Esophagus muscularis mucosa (tissue), 3 donors: ENCODE measurements around the gene KANSL3.

ENCODE experiments used
- POLR2A ChIP-seq: fragments of 450-650 bp; IDR thresholded peaks from one replicate; pipeline ENCODE4 v1.6.1; 2017; ENCODE audit warnings: antibody characterized with exemption, moderate library complexity, mild to moderate bottlenecking, low read depth
- TF ChIP-seq, protein P1 (sequence below), 3 experiments: fragments of 200-600 bp in 2 of 3; fragments of 450-650 bp in 1 of 3; sonication (generic) in 2 of 3; IDR thresholded peaks; one replicate each; pipeline ENCODE4 v1.5.1; 2017 to 2019; ENCODE audit warnings: antibody characterized with exemption in 3 of 3, mild to moderate bottlenecking in 2 of 3, moderate library complexity in 1 of 3

DNA sequence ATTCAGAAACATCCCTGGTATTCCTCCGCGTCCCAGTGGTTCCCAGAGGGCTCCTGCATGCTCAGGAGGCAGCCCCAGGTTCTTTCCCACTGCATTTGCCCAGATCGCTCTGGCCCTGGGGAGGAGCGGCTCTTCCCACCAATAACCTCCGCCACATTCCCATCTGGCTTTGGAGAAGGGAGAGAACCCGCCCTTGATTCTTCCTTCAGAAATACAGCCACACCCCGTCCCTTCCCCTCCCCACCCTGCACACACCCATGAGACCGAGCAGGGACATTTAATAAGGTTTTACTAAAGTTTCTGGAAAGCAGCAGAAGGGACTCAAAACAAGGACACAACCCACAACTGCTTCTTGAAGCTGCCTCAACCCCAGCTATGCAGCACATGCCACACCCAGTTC is 79.6 kb downstream of the KANSL3 start:
- TF ChIP-seq, protein P1, sequence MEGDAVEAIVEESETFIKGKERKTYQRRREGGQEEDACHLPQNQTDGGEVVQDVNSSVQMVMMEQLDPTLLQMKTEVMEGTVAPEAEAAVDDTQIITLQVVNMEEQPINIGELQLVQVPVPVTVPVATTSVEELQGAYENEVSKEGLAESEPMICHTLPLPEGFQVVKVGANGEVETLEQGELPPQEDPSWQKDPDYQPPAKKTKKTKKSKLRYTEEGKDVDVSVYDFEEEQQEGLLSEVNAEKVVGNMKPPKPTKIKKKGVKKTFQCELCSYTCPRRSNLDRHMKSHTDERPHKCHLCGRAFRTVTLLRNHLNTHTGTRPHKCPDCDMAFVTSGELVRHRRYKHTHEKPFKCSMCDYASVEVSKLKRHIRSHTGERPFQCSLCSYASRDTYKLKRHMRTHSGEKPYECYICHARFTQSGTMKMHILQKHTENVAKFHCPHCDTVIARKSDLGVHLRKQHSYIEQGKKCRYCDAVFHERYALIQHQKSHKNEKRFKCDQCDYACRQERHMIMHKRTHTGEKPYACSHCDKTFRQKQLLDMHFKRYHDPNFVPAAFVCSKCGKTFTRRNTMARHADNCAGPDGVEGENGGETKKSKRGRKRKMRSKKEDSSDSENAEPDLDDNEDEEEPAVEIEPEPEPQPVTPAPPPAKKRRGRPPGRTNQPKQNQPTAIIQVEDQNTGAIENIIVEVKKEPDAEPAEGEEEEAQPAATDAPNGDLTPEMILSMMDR (IDR thresholded peaks at IDR 0.05): no peak
- no peak for TF ChIP-seq POLR2A
